Measurements from ENCODE around the gene GNG12. TPM values are rescaled to one million over a fixed set of nuclear protein-coding genes. Genes with fewer than 3 reads are reported as not detected.
A peak's percentile ranks its signal among the peaks of the same experiment; 100 is the strongest.

Gene GNG12
- polyA plus RNA-seq, 3 donors from 2014 or later: 0.06 TPM; not detected in 2

DNA sequence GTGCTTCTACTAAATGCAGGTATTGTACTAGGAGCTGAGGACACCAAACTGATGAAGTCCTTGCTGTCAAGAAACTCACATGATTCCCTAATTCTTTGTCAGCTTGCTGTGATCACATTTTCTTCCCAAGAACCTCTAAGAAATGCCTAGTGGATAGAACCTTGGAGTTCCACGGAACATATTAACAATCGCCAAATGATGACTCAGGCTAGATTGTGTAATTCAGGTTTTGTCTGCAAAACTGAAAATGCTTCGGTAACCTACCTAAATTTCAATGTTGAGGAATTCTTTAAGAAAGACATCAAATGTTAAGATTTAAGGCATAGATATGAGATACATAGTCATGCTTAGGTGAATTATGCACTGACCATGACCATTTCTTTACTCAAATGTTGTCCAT is 150.0 kb downstream of the GNG12 start:
- Mint-ChIP-seq H3K27ac (peak overlapping the region in 2 of 6 donors; percentile 30 to 57), H3K4me1 (peaks cover 20 to 24% of the 10 kb centered on the region in 2 donors), H3K27me3 (ENCODE audit: low read depth in 3 of 3) (peaks cover 4 to 11% (median 8%) of the 10 kb centered on the region in 3 donors), H3K4me3 (peak overlapping the region in 1 of 5 donors; percentile 54), H3K36me3 (peaks cover 0 to 5% (median 1%) of the 10 kb centered on the region in 3 donors), H3K9me3 (no peaks in the 10 kb centered on the region)
- DNase-seq: no peak

DNA sequence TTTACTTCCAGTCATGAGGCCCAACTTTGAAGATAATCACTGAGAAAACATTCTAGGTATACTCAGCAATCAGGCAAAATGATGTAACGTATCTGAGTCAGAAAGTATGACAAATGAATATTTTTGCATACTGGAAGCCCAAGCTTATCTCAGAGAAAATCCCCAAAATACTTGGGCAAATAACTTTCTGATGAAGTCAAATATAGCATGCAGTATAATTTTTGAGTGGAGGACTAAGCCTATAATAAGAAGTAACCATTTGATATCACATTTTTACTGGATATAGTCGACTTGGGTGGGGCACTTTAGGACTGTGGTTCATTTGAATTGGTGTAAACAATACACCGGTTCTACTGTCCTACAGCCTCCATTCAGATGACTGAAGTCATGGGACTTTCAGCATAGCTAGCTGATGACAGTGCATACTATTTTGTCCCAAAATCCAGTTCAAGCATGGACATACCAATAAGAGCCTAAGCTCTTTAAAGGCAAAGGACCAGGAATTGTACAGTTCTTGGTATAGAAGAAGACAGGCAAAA is 150.5 kb downstream of the GNG12 start:
- Mint-ChIP-seq H3K27me3 (ENCODE audit: low read depth in 3 of 3) (peaks cover 4 to 12% (median 10%) of the 10 kb centered on the region in 3 donors), H3K4me3 (no peak overlapping the region), H3K27ac (no peak overlapping the region), H3K9me3 (no peaks in the 10 kb centered on the region), H3K36me3 (peaks cover 0 to 4% (median 0%) of the 10 kb centered on the region in 3 donors), H3K4me1 (peaks cover 20 to 24% of the 10 kb centered on the region in 2 donors)
- DNase-seq: no peak

DNA sequence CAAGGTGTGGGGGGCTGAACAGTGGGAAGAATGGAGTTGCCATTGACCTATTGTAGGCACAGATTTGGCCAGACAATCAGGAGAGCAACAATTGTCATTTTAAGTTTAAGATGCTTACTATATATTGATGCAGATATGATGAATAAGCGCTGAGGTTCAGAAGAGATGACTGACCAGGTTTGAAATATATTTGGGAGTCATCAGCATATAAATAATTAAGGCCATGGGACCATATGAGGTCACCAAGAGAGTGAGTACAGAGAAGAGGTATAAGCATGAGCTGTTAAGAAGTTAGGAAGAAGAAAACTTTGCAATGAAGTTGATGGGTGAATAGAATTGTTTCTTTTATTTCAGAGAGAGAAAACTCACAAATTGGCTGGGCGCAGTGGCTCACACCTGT is 152.8 kb downstream of the GNG12 start:
- Mint-ChIP-seq H3K4me1 (peaks cover 10 to 14% of the 10 kb centered on the region in 2 donors), H3K4me3 (no peak overlapping the region), H3K27ac (no peak overlapping the region), H3K36me3 (no peaks in the 10 kb centered on the region), H3K27me3 (ENCODE audit: low read depth in 3 of 3) (peaks cover 3 to 10% (median 10%) of the 10 kb centered on the region in 3 donors), H3K9me3 (no peaks in the 10 kb centered on the region)
- DNase-seq: no peak

DNA sequence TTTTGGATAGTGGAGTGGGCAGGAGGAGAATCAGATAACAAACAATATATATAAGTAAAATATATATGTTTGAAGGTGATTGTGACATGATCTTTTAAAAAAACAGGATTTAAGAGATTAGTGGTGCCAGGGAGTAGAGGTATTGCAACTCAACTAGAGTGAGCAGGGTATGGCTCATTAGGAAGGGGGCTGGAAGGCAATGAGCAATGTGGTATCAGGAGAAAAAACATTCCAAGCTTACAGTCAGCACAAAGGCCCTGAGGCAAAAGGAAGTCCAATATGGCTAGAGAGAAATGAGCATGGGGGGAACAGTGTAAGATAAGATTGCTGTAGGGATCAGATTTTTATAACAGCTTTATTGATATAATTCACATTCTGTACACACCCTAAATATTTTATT is 153.6 kb downstream of the GNG12 start:
- H3K27ac Mint-ChIP-seq: no peak overlapping the region
- no peak overlapping the region for H3K4me3 Mint-ChIP-seq
- no peaks in the 10 kb centered on the region for H3K36me3 Mint-ChIP-seq
- H3K4me1 Mint-ChIP-seq: peaks cover 7 to 10% of the 10 kb centered on the region in 2 donors
- DNase-seq: no peak
- no peaks in the 10 kb centered on the region for H3K9me3 Mint-ChIP-seq
- peaks cover 2 to 9% (median 6%) of the 10 kb centered on the region in 3 donors for H3K27me3 Mint-ChIP-seq (ENCODE audit: low read depth in 3 of 3)

DNA sequence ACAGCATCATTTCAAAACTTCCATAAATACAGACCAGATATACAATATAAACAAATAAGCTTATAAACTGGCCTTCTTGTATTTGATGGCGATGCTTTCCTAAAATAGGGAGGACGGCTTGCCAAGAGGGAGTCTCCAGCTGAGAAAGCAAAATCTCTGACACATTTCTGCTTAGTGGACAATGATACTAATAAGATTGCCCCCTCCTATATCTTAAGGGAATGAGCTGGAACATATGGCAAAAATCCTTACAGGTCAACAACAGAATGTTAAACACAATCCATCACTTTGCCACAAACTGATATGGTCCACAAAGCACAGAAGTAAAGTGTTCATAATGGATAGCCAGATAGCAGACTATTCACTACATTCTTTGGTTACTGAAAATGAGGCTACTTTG is 155.3 kb downstream of the GNG12 start:
- DNase-seq: no peak
- no peaks in the 10 kb centered on the region for H3K36me3 Mint-ChIP-seq
- H3K9me3 Mint-ChIP-seq: no peaks in the 10 kb centered on the region
- H3K4me3 Mint-ChIP-seq: no peak overlapping the region
- no peaks in the 10 kb centered on the region for H3K4me1 Mint-ChIP-seq
- no peak overlapping the region for H3K27ac Mint-ChIP-seq
- peaks cover 2 to 11% (median 4%) of the 10 kb centered on the region in 3 donors for H3K27me3 Mint-ChIP-seq (ENCODE audit: low read depth in 3 of 3)

DNA sequence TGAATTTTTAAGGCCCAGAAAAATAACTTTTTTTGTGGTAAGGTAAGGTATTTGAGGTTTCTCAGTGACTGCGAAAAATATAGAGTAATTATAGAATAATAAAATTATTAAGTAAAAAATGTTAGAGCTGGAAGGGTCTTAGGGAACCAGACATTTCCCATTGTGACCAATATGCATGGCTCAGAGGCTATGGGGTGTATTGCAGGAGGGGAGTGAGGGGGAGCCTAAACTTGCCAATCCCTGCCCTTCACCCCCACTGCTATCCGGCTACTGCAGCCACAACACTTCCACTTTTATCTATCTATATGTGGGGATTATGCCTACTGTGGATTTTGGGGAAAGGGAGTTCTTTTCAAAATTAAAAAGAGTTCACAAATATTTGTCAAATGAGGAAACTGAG is 155.9 kb downstream of the GNG12 start:
- no peak overlapping the region for H3K27ac Mint-ChIP-seq
- no peaks in the 10 kb centered on the region for H3K36me3 Mint-ChIP-seq
- no peaks in the 10 kb centered on the region for H3K4me1 Mint-ChIP-seq
- H3K9me3 Mint-ChIP-seq: no peaks in the 10 kb centered on the region
- H3K4me3 Mint-ChIP-seq: no peak overlapping the region
- DNase-seq: no peak
- H3K27me3 Mint-ChIP-seq (ENCODE audit: low read depth in 3 of 3): peaks cover 2 to 11% (median 4%) of the 10 kb centered on the region in 3 donors

DNA sequence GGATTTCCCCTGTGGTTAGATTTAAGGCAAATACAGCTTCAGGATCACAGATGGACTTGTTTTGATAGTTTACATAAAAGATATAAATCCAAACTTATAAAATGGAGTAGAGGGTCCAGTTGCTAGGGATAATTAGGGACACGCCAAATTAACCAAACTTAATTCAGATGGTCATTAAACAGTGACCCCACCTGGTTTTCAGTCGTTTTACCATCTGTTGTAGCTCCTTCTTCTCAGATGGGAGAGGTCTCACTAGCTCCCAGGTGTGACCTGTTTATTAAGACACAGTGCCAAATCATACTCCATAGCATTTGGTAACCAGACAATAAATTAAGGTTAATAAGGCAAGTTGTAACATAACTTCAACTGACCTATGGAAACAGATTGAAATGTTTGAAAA is 156.3 kb downstream of the GNG12 start:
- DNase-seq: no peak
- H3K27ac Mint-ChIP-seq: no peak overlapping the region
- H3K27me3 Mint-ChIP-seq (ENCODE audit: low read depth in 3 of 3): peaks cover 2 to 11% (median 8%) of the 10 kb centered on the region in 3 donors
- H3K4me3 Mint-ChIP-seq: no peak overlapping the region
- H3K4me1 Mint-ChIP-seq: no peaks in the 10 kb centered on the region
- no peaks in the 10 kb centered on the region for H3K9me3 Mint-ChIP-seq
- no peaks in the 10 kb centered on the region for H3K36me3 Mint-ChIP-seq

DNA sequence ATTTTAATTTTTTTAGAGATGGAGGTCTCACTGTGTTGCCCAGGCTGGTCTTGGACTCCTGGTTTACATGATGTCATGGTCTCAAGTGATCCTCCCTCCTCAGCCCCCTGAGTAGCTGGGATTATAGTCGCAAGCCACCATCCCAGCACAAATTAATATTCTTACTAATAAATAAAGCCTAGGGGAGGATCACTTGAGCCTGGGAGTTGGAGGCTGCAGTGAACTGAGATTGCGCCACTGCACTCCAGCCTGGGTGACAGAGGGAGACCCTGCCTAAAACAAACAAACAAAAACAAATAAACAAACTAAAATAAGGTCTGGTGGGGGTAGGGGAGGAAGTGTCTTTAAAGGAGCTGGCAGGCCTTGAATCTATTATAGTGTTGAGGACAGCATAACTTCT is 157.0 kb downstream of the GNG12 start:
- Mint-ChIP-seq H3K4me3 (no peak overlapping the region), H3K27me3 (ENCODE audit: low read depth in 3 of 3) (peaks cover 2 to 11% (median 9%) of the 10 kb centered on the region in 3 donors), H3K4me1 (no peaks in the 10 kb centered on the region), H3K9me3 (no peaks in the 10 kb centered on the region), H3K27ac (no peak overlapping the region), H3K36me3 (no peaks in the 10 kb centered on the region)
- DNase-seq: no peak

DNA sequence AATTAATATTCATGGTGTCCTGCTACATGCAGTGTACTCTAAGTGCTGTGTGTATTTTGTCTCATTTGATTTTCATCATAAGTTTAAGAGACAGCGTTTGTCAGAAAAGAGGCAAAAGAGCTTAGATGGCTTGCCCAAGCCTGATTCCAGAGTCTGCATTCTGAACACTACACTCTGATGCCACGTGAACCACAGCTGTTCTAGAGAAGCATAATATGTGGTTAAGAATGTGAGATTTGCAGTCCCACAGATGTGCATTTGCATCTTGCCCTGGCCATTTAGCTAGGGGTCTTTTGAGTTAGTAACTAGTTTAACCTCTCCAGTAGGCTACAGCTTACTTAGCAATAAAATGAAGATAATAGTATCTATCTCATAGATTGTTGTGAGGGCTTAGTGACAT is 157.5 kb downstream of the GNG12 start:
- Mint-ChIP-seq H3K27me3 (ENCODE audit: low read depth in 3 of 3) (peaks cover 2 to 11% (median 9%) of the 10 kb centered on the region in 3 donors), H3K4me1 (no peaks in the 10 kb centered on the region), H3K4me3 (no peak overlapping the region), H3K9me3 (no peaks in the 10 kb centered on the region), H3K27ac (no peak overlapping the region), H3K36me3 (no peaks in the 10 kb centered on the region)
- DNase-seq: no peak

DNA sequence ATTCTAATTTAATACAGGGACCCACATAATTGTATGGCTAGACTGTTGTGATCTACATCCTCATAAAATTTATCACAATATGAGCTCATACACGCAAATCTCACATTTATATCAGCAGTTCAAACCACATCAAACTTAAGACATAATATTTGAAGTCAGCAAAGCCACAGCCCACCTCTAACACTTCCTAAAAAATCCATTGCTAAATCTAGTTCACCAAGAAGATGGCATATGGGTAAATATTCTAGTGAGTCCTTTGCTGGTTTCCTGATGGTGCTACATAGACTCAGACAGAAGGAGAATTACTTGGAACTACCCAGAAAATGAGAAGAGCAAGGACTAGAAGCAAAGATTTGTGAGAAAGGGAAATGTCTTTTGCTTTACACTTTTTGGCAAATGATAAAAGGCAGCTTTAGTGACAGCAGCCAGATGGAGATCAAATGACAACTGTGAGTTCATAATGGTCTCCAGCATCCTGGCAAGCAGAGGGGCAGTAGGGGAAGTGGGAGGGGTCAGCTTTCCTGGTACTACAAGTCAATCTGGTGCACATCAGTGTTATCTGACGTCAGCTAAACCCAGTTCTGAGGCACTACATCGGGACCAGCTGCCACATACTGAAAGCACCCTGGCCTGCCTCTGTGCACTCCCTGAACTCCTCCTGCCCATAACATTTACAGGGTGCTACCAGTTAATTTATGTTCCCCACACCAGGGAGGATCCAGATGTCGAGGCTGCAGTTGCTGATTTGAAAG is 158.8 kb downstream of the GNG12 start:
- Mint-ChIP-seq H3K4me3 (no peak overlapping the region), H3K4me1 (no peaks in the 10 kb centered on the region), H3K9me3 (no peaks in the 10 kb centered on the region), H3K27ac (no peak overlapping the region), H3K36me3 (no peaks in the 10 kb centered on the region), H3K27me3 (ENCODE audit: low read depth in 3 of 3) (peaks cover 2 to 9% (median 8%) of the 10 kb centered on the region in 3 donors)
- DNase-seq: no peak

DNA sequence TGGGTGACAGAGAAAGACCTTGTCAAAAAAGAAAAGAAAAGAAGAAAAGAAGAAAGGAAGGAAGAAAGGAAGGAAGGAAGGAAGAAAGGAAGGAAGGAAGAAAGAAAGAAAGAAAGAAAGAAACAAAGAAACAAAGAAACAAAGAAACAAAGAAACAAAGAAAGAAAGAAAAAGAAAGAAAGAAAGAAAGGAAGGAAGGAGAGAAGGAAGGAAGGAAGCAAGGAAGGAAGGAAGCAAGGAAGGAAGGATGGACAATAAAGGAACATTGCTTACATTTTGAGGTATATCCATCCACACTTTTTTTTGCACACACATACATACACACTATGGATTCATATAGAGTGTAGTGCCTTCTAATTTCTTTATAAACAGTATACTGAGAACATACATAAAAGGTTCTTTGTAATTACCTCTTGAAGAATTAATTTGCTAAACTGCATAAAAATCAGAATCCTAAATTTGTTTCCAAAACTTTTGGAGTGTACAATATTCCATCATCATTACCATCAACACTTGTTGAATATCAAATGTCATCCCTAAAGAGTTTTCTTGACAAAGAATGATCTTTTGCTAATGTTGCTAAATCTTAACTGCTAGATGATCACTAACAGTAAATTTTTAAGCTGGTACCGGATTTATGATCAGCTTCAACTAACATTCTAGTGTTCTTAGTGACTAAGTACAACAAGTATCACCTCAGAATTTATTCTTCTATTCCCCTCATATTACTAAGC is 159.6 kb downstream of the GNG12 start:
- Mint-ChIP-seq H3K9me3 (no peaks in the 10 kb centered on the region), H3K4me1 (no peaks in the 10 kb centered on the region), H3K4me3 (no peak overlapping the region), H3K36me3 (no peaks in the 10 kb centered on the region), H3K27ac (no peak overlapping the region), H3K27me3 (ENCODE audit: low read depth in 3 of 3) (peaks cover 4 to 9% (median 8%) of the 10 kb centered on the region in 3 donors)
- no peak for DNase-seq

DNA sequence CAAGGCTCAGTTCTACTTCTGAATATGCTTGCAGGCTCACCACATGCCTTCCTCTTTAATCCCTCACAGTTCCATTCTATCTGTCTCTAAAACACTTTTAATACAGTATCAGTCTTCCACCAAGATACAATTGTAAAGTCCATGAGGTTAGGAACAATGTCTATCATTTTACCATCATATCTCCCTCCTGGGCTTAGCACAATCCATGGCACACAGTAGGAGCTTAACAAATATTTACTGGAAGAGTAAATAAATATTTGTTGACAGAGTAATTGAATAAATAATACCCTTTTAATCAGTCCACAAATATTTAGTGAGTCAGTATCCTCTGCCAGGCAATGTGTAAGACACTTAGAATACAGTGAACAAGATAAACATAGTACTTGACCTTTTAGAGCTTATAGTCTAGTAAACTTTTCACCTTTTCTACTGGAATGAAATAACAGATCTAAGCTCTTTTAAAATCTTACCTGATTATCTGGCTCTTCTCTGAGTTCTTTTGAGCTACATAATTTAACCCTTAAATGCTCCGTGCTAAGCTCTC is 160.9 kb downstream of the GNG12 start:
- H3K4me3 Mint-ChIP-seq: no peak overlapping the region
- no peaks in the 10 kb centered on the region for H3K4me1 Mint-ChIP-seq
- H3K9me3 Mint-ChIP-seq: no peaks in the 10 kb centered on the region
- no peaks in the 10 kb centered on the region for H3K36me3 Mint-ChIP-seq
- no peak overlapping the region for H3K27ac Mint-ChIP-seq
- no peak for DNase-seq
- peaks cover 5 to 6% (median 5%) of the 10 kb centered on the region in 3 donors for H3K27me3 Mint-ChIP-seq (ENCODE audit: low read depth in 3 of 3)

DNA sequence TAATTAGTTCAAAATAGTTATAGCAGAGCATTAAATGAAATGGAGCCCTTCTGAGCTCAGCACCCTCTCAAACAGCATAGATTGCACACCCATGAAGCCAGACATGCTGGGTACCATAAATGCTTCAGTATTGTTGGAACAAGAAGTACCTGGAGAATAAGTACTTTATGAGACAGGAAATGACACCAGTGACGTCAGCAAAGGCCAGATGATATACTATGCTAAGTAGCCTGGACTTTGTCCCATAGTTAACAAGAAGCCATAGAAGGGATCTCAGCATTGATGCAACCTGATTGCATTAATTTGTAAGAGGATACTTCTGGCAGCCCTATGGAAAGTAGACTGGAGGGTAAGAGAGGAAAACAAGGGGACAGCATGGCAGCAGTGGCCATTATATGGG is 164.6 kb downstream of the GNG12 start:
- Mint-ChIP-seq H3K9me3 (no peaks in the 10 kb centered on the region), H3K27ac (no peak overlapping the region), H3K36me3 (no peaks in the 10 kb centered on the region), H3K4me3 (no peak overlapping the region), H3K27me3 (ENCODE audit: low read depth in 3 of 3) (peaks cover 5 to 8% (median 7%) of the 10 kb centered on the region in 3 donors), H3K4me1 (no peaks in the 10 kb centered on the region)
- DNase-seq: no peak

DNA sequence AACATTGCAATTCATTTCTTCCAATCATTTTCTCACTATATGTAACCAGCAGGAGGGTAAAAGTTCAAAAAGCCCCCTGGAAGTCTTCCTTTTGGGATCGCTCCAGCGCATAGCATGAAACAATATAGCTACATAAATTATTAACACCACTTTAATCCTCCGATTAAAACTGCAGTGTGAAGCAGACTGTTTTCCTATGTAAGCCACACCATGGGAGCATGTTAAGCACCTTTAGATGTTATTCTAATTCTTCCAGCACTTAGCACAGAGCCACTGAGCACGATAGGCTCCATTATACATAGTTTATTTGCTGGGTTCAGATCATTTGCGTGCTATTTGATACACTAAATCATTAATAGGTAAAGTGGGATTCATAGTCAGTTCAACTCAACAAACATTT is 166.6 kb downstream of the GNG12 start:
- H3K4me1 Mint-ChIP-seq: no peaks in the 10 kb centered on the region
- peaks cover 2 to 8% (median 3%) of the 10 kb centered on the region in 3 donors for H3K27me3 Mint-ChIP-seq (ENCODE audit: low read depth in 3 of 3)
- no peaks in the 10 kb centered on the region for H3K9me3 Mint-ChIP-seq
- no peak overlapping the region for H3K4me3 Mint-ChIP-seq
- DNase-seq: no peak
- no peaks in the 10 kb centered on the region for H3K36me3 Mint-ChIP-seq
- no peak overlapping the region for H3K27ac Mint-ChIP-seq

All from immature natural killer cell (primary cell).